Panc1 (cell line): ENCODE data around the gene SEMA7A. TPM values are rescaled to one million over a fixed set of nuclear protein-coding genes. Genes with fewer than 3 reads are reported as not detected.

ENCODE experiments used
- ATAC-seq: fragments of 200-7000 bp; cut with Tn5 transposase; 2 replicates; pipeline ENCODE4 v1.9.1; 2020; ENCODE audit warnings: mild to moderate bottlenecking, moderate library complexity
- BruUV-seq: library from RNA; stranded (reverse); fragments of 400-500 nt; replicated peaks from 2 replicates; lab custom pipeline; 2021; lab: Mats Ljungman, UMichigan
- CTCF ChIA-PET: fragments of 300-600 bp; sonication (Branson Sonifier 250); formaldehyde crosslinking; loops from one replicate; lab custom pipeline; 2022; ENCODE audit warnings: antibody characterized with exemption; lab: Charles Lee
- POLR2A ChIA-PET: fragments of 300-600 bp; sonication (Branson Sonifier 250); formaldehyde crosslinking; loops from one replicate; lab custom pipeline; 2022; ENCODE audit warnings: antibody characterized with exemption; lab: Charles Lee
- DNase-seq: peaks from one replicate; pipeline ENCODE4 v3.0.0-alpha.2; 2010; ENCODE audit warnings: low read depth, low spot score
- H3K27ac ChIP-seq: 2 replicates; pipeline ENCODE4 v1.5.1; 2011; ENCODE audit warnings: mild to moderate bottlenecking, low read length, inconsistent platforms
- H3K27me3 ChIP-seq: fragments of 200-500 bp; sonication (Bioruptor generic); 2 replicates; pipeline ENCODE4 v1.6.0; 2014; ENCODE audit warnings: low read length, inconsistent platforms; ENCODE audit not compliant: control insufficient read depth, insufficient read depth
- H3K36me3 ChIP-seq: fragments of 200-500 bp; sonication (Bioruptor generic); 2 replicates; pipeline ENCODE4 v1.5.1; 2014; ENCODE audit warnings: inconsistent platforms, mild to moderate bottlenecking, low read length, moderate library complexity; ENCODE audit not compliant: control insufficient read depth, insufficient read depth
- H3K4me1 ChIP-seq: 2 replicates; pipeline ENCODE4 v1.5.1; 2011; ENCODE audit warnings: inconsistent platforms, mild to moderate bottlenecking, low read length, moderate library complexity; ENCODE audit not compliant: control insufficient read depth, insufficient read depth
- H3K4me3 ChIP-seq, 2 experiments: 2 replicates each; pipeline ENCODE4 v1.5.1; 2011 to 2012; ENCODE audit warnings: low read depth in 2 of 2, low read length in 2 of 2, mild to moderate bottlenecking in 2 of 2, inconsistent platforms in 1 of 2, moderate library complexity in 1 of 2
- H3K9me3 ChIP-seq: fragments of 200-500 bp; sonication (Bioruptor generic); 2 replicates; pipeline ENCODE4 v1.5.1; 2014; ENCODE audit warnings: low read depth, mild to moderate bottlenecking, inconsistent platforms, low read length, moderate library complexity; ENCODE audit not compliant: control insufficient read depth, insufficient read depth
- POLR2AphosphoS5 ChIP-seq: IDR thresholded peaks from 2 replicates; pipeline ENCODE4 v1.6.1; 2012; ENCODE audit warnings: mild to moderate bottlenecking, low read depth, low read length, moderate library complexity
- SIN3A ChIP-seq: IDR thresholded peaks from 2 replicates; pipeline ENCODE4 v1.6.1; 2012; ENCODE audit warnings: low read depth, mild to moderate bottlenecking, low read length, moderate library complexity, borderline replicate concordance; ENCODE audit not compliant: insufficient read depth
- TCF7L2 ChIP-seq: IDR thresholded peaks from 2 replicates; pipeline ENCODE4 v1.6.1; 2011; ENCODE audit warnings: mild to moderate bottlenecking, low read depth, low read length, inconsistent platforms
- in situ Hi-C: cut with HindIII; loops from 2 replicates; pipeline ENCODE4 v1.10.0; 2016; ENCODE audit warnings: low sequenced_read_pairs, low pct_unique_long_range_greater_than_20kb
- intact Hi-C: fragments of 100-400 bp; cut with micrococcal nuclease; formaldehyde crosslinking; loops from one replicate; pipeline ENCODE4 v1.10.0; 2022; ENCODE audit not compliant: unreplicated experiment
- total RNA-seq: library from RNA; stranded (reverse); gene quantifications from one replicate; pipeline ENCODE4 v1.2.1, GENCODE V29; 2021; ENCODE audit not compliant: unreplicated experiment
- TF ChIP-seq, protein P1 (sequence below), 2 experiments: IDR thresholded peaks; 2 replicates each; pipeline ENCODE4 v1.6.1; 2011 to 2012; ENCODE audit warnings: low read depth in 2 of 2, control low read depth in 1 of 2, low read length in 1 of 2, mild to moderate bottlenecking in 1 of 2, moderate library complexity in 1 of 2; ENCODE audit not compliant: insufficient read depth in 1 of 2
- TF ChIP-seq, protein P2 (sequence below): fragments of 450-650 bp; IDR thresholded peaks from 2 replicates; pipeline ENCODE4 v1.5.1; 2017; ENCODE audit warnings: mild to moderate bottlenecking

The SEMA7A gene
- total RNA-seq, 1 experiment from 2014 or later: 11.2 TPM

DNA sequence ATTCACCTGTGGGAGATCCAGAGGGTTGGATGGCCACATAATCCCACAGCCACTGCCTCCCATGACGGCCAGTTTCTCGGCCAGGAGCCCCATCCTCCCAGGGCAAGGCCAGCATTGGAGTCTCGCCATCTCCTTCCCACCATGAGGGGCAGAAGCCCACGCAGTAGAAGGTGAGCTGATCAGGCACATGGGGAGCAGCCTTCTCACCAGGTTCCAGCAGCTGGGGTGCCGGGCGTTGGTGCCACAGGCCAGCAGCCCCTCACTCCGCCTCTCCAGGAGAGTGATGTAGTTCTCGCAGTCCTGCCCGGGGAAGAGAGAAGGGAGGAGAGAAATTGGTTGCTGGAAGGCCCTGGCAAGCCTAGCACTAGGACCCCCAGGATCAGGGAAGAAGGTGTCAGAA is 16.1 kb downstream of the SEMA7A start:
- Histone ChIP-seq H3K36me3 (no peaks in the 10 kb centered on the region), H3K27me3 (no peaks in the 10 kb centered on the region), H3K9me3 (no peaks in the 10 kb centered on the region), H3K4me1 (peaks cover 31% of the 10 kb centered on the region), H3K27ac (no peak overlapping the region), H3K4me3 (no peak overlapping the region)
- ATAC-seq (no peak), DNase-seq (no peak)
- TF ChIP-seq SIN3A: no peak
- TF ChIP-seq, protein P1, sequence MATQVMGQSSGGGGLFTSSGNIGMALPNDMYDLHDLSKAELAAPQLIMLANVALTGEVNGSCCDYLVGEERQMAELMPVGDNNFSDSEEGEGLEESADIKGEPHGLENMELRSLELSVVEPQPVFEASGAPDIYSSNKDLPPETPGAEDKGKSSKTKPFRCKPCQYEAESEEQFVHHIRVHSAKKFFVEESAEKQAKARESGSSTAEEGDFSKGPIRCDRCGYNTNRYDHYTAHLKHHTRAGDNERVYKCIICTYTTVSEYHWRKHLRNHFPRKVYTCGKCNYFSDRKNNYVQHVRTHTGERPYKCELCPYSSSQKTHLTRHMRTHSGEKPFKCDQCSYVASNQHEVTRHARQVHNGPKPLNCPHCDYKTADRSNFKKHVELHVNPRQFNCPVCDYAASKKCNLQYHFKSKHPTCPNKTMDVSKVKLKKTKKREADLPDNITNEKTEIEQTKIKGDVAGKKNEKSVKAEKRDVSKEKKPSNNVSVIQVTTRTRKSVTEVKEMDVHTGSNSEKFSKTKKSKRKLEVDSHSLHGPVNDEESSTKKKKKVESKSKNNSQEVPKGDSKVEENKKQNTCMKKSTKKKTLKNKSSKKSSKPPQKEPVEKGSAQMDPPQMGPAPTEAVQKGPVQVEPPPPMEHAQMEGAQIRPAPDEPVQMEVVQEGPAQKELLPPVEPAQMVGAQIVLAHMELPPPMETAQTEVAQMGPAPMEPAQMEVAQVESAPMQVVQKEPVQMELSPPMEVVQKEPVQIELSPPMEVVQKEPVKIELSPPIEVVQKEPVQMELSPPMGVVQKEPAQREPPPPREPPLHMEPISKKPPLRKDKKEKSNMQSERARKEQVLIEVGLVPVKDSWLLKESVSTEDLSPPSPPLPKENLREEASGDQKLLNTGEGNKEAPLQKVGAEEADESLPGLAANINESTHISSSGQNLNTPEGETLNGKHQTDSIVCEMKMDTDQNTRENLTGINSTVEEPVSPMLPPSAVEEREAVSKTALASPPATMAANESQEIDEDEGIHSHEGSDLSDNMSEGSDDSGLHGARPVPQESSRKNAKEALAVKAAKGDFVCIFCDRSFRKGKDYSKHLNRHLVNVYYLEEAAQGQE (IDR thresholded peaks at IDR 0.05; ENCODE audit: insufficient read depth in 1 of 2, low read depth in 2 of 2, low read length in 1 of 2): no peak
- TF ChIP-seq TCF7L2: no peak
- TF ChIP-seq POLR2AphosphoS5: no peak
- TF ChIP-seq, protein P2, sequence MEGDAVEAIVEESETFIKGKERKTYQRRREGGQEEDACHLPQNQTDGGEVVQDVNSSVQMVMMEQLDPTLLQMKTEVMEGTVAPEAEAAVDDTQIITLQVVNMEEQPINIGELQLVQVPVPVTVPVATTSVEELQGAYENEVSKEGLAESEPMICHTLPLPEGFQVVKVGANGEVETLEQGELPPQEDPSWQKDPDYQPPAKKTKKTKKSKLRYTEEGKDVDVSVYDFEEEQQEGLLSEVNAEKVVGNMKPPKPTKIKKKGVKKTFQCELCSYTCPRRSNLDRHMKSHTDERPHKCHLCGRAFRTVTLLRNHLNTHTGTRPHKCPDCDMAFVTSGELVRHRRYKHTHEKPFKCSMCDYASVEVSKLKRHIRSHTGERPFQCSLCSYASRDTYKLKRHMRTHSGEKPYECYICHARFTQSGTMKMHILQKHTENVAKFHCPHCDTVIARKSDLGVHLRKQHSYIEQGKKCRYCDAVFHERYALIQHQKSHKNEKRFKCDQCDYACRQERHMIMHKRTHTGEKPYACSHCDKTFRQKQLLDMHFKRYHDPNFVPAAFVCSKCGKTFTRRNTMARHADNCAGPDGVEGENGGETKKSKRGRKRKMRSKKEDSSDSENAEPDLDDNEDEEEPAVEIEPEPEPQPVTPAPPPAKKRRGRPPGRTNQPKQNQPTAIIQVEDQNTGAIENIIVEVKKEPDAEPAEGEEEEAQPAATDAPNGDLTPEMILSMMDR: no peak
- in situ Hi-C loops: no loop called here
- POLR2A ChIA-PET: no interaction called here
- CTCF ChIA-PET: no interaction called here
- intact Hi-C loops: no loop called here
- BruUV-seq: no TSS peak

DNA sequence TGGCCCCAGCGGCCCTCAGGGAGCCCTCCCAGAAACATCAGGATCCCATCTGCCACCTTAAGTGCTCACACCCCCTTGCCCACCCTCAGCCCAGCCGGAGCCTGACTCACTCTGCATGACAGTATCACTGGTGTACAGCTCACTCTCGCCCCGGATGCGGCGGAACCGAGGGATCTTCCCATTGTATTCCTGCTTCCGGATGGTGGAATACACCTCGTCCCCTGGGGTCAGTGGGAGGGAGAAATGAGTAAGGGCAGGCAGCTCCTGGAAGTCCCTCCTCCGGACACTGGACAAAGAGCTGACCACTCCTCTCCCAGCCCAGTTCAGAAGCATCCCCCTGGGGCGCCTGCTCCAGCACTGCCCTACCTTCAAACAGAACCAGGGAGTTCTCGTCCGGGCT is 16.5 kb downstream of the SEMA7A start:
- intact Hi-C loops: no loop called here
- no TSS peak for BruUV-seq
- Histone ChIP-seq H3K36me3 (no peaks in the 10 kb centered on the region), H3K4me1 (peaks cover 27% of the 10 kb centered on the region), H3K27ac (no peak overlapping the region), H3K27me3 (no peaks in the 10 kb centered on the region), H3K4me3 (no peak overlapping the region), H3K9me3 (no peaks in the 10 kb centered on the region)
- in situ Hi-C loops: no loop called here
- ChIA-PET POLR2A (no interaction called here), CTCF (no interaction called here)
- TF ChIP-seq, protein P2: no peak
- no peak for TF ChIP-seq SIN3A
- no peak for TF ChIP-seq TCF7L2
- TF ChIP-seq, protein P1 (IDR thresholded peaks at IDR 0.05; ENCODE audit: insufficient read depth in 1 of 2, low read depth in 2 of 2, low read length in 1 of 2): no peak
- TF ChIP-seq POLR2AphosphoS5: no peak
- no peak for DNase-seq
- ATAC-seq: no peak
